SIG-M5 (cell line): Measurements from ENCODE around the gene ADGRA1.
"Not testable (repeated sequence)": the region's sequence is repeated elsewhere in the genome, so short reads cannot be mapped to it uniquely, and the experiment has no call there.

ENCODE experiments used
- DNase-seq: peaks from one replicate; lab custom pipeline; 2025; lab: John Stamatoyannopoulos, UW

Gene ADGRA1

GRCh38 chr10:133129071-133129858, 41.5 kb downstream of the ADGRA1 start:
- DNase-seq = no peak

DNA sequence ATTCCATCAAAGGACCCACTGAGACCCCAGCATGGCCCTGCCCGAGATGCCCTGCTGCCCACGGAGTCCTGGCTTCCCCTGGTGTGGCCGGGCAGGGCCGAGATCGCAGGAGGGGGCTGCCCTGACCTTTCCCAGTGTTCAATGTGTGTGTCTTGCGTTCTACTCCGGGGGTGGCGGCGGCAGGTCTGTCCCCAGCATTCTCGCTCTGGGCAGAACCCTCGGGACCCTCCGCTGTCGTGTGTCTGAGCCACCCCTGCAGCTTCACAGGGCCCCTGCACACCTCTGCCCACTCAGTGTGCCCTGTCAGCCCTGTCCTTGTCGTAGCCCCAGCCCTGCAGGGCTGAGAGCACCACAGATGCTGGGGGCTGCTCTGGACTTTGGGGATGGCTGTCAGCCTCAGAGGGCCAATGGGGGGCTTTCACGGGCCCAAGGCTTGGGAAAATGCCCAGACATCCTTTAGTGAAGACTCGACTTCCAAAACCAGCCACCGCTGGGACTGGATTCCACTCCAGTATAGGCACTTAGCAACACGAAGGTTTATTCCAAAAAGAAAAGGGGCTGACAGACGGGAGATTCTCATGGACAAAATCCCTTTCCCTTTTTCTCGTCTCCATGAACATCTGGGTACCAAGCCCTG, 42.3 kb downstream of the ADGRA1 start:
- DNase-seq = no peak

DNA sequence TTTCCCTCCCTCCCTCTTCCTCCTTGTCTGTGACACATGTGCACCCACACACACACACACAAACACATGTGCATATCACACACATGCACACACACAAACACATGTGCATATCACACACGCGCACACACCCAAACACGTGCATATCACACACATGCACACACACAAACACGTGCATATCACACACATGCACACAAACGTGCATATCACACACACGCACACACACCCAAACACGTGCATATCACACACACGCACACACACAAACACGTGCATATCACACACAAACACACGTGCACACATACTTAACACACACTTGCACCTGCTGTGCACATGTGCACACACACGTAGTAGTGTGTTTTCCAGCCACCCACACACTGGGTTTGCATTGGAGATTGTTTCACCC, 42.9 kb downstream of the ADGRA1 start:
- no peak for DNase-seq

DNA sequence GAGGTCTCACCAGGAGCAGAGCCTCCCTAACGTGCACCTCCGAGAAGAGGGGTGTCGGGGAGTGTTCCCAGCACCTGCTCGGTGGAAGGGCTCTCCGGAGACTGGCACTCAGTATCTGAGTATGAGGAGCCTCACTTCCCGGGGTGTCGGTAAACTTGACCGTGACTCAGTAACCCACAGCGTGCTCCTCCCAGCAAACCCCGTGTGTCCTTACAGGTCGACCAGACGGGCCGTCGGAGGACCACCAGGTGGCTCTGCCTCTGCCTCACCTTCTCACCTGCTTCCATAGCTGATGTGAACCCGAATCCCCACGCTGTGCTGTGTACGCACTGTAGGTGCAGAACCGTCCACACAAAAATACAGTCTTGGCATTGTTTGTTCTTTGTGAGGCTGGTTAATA, 43.3 kb downstream of the ADGRA1 start:
- DNase-seq = no peak

DNA sequence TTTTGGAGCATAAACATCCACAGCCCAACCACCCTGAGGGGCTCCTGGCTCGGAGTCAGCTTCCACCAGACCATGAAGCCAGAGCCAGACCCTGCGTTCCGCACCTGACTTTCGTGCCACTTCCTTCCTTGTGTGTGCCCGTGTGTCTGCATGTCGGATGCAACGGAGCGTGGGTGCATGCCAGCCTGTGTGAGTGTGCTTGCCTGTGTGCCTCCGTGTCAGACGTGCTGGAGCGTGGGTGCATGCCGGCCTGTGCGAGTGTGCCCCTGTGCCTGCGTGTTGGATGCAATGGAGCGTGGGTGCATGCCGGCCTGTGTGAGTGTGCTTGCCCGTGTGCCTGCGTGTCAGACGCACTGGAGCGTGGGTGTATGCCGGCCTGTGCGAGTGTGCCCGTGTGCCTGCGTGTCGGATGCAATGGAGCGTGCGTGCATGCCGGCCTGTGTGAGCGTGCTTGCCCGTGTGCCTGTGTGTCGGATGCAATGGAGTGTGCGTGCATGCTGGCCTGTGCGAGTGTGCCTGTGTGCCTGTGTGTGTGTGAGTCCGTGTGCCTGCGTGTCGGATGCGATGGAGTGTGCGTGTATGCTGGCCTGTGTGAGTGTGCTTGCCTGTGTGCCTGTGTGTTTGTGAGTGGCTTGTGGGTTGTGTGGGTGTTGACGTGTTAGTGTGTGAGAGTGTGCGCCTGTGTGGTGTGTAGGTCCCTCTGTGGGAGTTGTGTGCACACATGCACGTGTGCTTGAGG, 44.2 kb downstream of the ADGRA1 start:
- no peak for DNase-seq

DNA sequence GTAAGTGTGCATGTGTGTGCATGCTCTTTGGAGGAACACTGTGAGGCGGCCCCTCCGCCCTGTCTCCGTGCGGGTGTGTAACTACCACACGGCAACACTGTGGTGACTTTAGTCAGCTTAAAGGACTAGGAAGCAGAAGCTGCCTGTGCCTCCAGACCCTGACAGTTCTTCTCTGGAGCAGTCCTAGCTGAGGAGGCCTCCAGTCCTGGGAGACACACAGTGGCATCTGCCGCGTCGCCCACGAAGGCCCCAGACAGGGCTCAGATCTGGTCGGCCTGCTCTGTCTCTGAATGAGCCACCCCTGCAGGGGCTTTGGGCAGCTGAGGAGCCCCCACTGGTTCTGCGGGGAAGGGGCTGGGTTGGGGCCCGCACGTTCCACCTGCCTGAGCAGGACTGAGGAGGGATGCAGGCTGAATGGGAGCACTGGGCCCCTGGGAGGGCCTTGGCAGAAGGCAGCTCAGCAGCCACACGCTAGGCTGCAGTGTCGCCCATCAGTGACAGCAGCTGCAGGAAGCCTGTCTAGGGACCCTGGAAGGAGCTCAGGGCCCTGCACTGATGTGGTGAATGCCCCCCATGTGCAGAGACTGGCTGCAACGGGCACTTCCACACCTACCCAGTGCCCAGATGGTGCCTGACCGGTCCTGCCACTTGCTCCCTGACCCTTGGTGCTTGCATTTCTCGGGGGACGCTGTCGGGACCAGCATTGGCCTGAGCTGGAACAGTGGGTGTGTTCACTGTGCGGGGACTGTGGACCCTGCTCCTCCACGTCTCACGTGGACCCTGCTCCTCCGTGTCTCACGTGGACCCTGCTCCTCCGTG, 45.0 kb downstream of the ADGRA1 start:
- no peak for DNase-seq

GRCh38 chr10:133133471-133134231, 45.9 kb downstream of the ADGRA1 start:
- DNase-seq = no peak

DNA sequence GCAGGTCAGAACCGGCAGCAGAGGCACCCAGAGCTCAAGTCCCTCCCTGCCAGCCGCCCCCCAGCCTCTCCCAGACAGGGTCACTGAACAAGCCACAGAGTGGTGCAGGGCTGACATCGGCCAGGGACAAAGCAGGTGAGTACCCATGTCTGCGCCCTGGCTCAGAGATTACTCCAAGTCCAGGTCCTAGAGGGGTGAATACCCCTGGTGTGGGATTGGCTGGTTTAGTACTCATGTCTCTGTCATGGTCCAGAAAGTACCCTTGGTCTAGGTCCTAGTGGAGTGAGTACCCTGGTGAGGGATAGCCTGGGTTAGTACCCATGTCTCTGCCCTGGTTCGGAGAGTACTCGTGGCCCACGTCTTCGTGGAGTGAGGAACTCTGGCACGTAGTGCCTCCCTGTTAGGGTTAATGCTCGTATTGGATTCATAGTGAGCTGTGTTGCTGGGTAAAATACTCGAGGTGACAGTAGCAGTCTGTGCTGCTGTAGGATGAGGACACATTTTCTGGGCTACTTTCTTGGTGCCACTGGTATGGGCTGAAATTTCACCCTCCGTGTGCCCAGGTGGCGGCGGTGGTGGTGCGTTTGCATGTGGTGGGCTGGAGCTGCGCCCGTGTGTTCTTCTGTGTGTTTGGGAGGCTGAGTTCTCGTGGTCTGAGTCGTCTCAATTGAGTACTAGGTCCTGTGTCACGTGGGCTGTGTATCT, 46.8 kb downstream of the ADGRA1 start:
- DNase-seq = no peak

DNA sequence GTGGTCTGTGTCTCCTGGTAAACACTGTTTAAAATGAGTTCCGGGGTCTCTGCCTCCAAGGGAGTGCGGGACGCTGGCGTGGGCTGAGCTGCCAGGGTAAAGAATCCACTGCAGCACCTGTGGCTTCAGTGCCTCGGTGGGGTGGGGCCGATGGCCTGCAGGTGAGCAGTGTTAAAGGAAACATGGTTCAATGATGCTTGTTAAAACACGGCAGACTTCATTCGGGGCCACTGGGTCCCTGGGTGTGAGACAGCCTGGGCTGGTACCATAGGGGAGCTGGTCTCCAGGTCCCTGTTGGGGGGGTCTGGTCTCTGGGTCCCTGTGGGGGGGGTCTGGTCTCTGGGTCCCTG, 47.4 kb downstream of the ADGRA1 start:
- DNase-seq = no peak

- DNase-seq = not testable (repeated sequence)
Observed at GRCh38 chr10:133137486-133138145, 49.9 kb downstream of the ADGRA1 start.

GRCh38 chr10:133139551-133140065, 51.9 kb downstream of the ADGRA1 start:
- DNase-seq = no peak

DNA sequence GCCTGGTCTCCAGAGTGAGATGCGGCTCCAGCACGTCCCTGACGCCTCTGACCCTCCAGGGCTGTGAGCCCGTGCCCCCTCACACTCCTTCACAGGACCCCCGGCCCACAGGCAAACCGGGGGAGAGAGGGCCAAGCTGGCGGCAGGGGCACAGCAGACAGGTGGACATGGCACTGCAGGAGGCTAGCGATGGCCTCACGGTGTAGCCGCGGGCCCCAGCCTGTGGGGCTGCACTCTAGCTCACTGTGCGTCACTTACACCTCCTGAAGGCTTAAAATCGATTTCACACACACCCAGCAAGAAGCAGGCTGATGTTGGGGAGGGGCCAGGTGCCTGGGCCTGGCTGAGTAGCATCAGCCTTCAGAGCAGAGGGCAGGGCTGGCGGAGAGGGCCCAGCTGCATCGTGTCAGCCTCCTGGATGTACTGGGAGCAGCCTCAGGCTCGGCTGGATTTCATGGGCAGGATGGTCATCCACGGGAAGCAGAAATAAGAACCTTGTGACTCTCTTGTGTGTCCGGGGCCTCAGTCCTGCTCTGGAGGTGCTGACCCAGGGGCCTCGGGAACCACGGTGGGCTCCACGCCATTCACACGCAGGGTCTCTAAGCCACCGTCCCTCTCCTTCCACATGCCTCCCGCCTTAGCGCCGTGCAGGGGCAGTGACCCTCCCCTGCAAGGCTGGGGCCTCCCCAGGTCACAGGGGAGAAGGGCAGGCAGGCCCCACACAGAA, 52.9 kb downstream of the ADGRA1 start:
- no peak for DNase-seq

DNA sequence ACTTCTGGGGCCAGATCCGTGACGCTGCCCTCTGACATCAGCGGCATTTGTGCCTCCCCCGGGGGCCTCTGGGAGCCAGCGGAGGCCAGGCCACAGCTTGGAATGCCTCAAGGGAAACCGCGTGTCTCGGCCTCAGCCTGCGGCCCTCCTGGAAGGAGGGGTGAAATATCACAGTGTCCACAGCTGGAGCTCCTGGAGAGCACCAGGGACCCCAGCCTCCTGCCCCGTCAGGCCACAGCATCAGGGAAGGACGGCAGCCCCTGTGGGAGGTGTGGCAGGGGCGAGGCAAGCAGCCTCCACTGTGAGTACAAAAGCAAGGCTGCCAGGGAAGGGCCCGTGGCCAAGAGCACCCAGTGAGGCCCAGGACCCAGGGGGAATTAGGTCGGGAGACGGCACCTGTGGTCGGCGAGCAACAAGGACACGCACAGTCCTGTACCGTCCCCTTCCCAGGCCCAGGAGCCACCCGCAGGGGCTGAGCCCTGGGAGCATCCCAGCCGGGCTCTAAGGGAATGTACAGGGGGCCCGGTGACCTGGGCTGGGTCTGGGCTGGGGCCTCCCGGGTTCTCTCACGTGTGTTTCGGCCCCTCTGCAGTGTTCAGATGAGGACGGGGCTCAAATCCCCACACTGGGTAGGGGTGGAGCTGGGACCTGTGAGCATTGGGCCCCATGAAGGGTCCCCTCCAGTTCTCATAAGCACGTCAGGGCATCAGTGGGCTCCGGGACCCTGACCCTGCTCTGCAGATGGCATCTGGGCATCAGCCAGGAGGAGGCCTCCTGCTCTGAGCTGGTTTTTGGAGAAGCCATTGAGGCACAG, 53.6 kb downstream of the ADGRA1 start:
- no peak for DNase-seq

DNA sequence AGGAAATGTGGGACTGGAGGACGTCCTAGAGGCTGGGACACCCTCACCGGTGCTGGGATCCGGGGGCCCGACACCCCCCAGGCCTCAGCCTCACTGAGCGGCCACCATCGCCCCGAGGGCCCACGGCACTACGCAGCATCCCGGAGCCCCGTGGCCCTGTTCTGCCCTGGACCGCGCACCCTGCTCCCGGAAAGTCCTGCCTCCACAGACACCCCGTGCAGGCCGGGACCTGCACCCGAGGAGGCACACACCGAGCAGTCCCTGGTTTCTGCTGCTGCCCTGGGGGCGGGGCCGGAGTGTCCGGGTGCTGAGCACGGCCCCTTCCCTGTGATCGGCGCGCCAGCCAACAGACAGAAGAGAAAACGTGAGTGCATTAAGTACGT, 54.2 kb downstream of the ADGRA1 start:
- no peak for DNase-seq

GRCh38 chr10:133142523-133143199, 54.9 kb downstream of the ADGRA1 start:
- DNase-seq = no peak

- DNase-seq = no peak
Observed at GRCh38 chr10:133143200-133143533, 55.4 kb downstream of the ADGRA1 start.

DNA sequence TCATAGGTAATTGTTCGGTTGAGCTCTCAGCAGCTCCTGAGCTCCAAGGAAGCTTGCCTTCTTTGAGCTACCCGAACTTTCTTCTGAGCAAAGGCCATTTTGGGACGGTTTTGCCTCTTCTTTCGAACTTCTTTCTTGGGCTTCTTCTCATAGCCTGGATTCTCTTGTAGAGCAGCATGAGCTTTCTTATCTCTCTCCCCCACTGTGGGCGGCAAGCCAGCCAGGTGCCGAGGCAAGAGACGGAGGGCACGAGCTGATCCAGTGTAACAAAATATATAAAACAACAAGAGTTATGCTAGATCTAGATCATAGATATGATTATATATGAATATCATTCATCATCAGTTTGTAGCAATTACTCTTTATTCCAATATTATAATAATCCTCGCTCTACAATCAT, 55.8 kb downstream of the ADGRA1 start:
- no peak for DNase-seq

DNA sequence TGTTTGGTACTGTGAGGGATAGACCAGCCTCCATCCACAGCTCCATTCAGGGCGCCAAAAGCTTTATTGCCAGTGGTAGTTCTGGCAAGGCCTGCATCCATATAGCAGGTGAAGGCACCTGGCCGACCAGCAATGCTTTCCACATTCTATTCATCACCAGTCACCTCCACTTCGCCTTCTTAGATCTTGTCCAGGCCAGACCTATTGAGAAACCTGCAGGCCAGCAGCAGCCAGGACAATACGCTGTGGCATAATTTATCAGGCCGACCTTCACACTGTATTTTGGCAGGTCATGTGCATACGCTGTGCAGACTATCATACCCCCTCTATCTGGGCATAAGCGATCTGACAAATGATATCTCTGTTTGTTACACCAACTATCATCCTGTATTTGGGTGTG, 57.0 kb downstream of the ADGRA1 start:
- DNase-seq = no peak
